ENCODE data around the gene PSORS1C1.

DNA sequence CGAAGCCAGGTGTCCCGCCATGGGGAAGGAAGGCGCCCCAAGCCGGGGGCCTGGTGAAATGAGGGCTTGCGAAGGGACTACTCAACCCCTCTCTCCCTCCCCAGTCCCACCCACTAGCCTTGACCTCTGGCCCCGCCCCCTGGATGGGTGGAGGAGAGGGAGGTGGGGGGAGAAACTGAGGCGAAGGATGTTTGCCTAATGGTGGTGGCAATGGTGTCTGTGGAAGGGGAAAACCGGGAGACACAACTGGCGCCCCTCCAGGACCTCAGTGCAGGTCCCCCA, 55.9 kb downstream of the PSORS1C1 start, which contains the start of gene POU5F1:
- TF ChIP-seq, protein P1, sequence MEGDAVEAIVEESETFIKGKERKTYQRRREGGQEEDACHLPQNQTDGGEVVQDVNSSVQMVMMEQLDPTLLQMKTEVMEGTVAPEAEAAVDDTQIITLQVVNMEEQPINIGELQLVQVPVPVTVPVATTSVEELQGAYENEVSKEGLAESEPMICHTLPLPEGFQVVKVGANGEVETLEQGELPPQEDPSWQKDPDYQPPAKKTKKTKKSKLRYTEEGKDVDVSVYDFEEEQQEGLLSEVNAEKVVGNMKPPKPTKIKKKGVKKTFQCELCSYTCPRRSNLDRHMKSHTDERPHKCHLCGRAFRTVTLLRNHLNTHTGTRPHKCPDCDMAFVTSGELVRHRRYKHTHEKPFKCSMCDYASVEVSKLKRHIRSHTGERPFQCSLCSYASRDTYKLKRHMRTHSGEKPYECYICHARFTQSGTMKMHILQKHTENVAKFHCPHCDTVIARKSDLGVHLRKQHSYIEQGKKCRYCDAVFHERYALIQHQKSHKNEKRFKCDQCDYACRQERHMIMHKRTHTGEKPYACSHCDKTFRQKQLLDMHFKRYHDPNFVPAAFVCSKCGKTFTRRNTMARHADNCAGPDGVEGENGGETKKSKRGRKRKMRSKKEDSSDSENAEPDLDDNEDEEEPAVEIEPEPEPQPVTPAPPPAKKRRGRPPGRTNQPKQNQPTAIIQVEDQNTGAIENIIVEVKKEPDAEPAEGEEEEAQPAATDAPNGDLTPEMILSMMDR (IDR thresholded peaks at IDR 0.05; ENCODE audit: poor library complexity) = no peak
- TF ChIP-seq EZH2 (IDR thresholded peaks at IDR 0.05; ENCODE audit: borderline replicate concordance) = no peak
